ENCODE data around the gene COL4A1.

The COL4A1 gene

DNA sequence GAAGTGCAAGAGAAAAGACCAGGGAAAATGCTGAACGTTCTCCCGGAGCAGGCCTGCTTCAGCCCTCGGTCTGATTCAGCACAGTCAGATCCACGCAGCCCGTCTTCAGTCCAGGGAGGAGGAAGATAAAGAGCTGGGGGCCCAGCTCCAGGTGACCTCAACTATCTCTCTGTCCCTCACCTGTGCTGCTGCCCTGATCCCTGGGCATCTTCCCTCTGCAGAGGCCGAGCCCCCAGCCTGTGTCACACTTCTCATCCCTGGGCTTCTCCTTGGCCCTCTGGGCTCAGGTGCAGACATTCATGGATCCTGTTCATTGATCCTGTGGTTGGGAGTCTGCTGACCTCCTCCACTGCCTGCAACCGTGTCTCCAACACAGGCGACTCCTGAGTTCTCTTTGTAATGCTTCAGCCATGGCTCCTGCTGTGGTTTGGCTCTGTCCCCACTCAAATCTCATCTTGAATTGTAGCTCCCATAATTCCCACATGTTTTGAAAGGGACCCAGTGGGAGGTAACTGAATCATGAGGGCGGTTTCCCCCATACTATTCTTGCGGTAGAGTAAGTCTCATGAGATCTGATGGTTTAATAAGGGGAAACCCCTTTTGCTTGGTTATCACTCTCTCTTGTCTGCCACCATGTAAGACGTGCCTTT lies 28.0 kb upstream of the COL4A1 start:
- Mint-ChIP-seq H3K4me1 (peaks cover under 1% of the 10 kb centered on the region), H3K36me3 (no peaks in the 10 kb centered on the region), H3K9me3 (peaks cover 2% of the 10 kb centered on the region), H3K4me3 (no peak overlapping the region), H3K27ac (no peak overlapping the region)
- DNase-seq (ENCODE audit: low spot score in 2 of 2) = no peak
- no peak for ATAC-seq

DNA sequence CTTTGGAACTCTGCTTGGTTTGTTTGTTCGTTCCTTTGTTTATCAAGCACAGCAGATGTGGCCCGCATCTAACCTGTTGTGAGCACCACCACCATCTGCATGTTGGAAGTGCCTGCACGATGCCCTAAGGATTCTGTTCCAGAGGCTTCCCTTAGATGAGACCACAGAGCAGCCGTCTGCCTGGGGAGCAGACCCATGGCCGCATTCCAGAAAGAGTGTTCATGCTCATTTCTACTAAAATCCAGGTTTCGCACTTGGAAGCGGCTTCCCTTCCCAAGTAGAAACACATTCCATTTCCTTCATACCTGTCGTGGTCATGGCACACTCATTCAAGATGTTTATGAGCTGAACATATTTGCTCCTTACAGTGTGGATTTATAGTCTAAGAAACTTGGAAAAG lies 27.3 kb upstream of the COL4A1 start:
- Mint-ChIP-seq H3K4me3 (no peak overlapping the region), H3K9me3 (peaks cover 2% of the 10 kb centered on the region), H3K4me1 (no peaks in the 10 kb centered on the region), H3K27ac (no peak overlapping the region), H3K36me3 (no peaks in the 10 kb centered on the region)
- no peak for ATAC-seq
- no peak for DNase-seq (ENCODE audit: low spot score in 2 of 2)

DNA sequence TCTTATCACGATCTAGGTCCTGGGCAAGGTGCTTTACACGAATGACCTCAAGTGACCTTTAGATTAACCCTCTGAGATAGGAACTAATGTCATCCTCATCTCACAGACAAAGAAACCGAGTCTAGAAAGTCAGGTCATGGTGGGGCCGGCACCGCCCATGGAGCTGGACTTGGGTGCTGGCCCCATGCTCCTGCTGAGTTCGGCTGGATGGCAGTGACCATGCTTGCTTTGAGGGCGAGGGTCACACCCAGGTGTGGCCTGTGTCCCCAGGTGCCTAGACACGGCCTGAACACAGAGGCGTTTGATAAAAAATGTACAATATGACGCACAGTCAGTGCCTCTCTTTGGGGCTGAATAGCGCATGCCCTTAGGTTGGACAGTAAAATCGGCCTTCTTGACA lies 26.9 kb upstream of the COL4A1 start:
- Mint-ChIP-seq H3K4me1 (no peaks in the 10 kb centered on the region), H3K36me3 (no peaks in the 10 kb centered on the region), H3K9me3 (peaks cover 2% of the 10 kb centered on the region), H3K27ac (no peak overlapping the region), H3K4me3 (no peak overlapping the region)
- DNase-seq (ENCODE audit: low spot score in 2 of 2) = no peak
- no peak for ATAC-seq

DNA sequence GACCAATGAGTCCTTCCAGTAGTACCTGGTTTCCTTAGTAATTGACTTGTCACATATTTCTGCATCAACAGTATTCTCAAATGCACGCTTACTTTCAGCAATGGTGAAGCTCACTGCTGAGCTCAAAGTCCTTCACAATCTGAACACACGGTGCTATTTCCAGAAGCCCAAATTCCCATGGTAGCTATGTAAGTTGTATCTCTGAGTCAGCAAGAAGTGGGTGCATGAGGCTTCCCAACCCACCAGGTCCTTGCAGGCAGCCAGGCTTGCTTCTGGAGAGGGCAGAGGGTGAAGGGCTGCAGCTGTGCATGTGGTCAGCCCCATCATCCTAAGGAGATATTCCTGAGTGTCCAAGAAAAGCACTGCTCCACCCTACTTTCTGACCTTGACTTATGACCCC lies 25.8 kb upstream of the COL4A1 start:
- H3K27ac Mint-ChIP-seq = no peak overlapping the region
- no peak overlapping the region for H3K4me3 Mint-ChIP-seq
- ATAC-seq (no peak), DNase-seq (ENCODE audit: low spot score in 2 of 2) (no peak)
- H3K36me3 Mint-ChIP-seq = no peaks in the 10 kb centered on the region
- H3K9me3 Mint-ChIP-seq = peaks cover 2% of the 10 kb centered on the region
- no peaks in the 10 kb centered on the region for H3K4me1 Mint-ChIP-seq

DNA sequence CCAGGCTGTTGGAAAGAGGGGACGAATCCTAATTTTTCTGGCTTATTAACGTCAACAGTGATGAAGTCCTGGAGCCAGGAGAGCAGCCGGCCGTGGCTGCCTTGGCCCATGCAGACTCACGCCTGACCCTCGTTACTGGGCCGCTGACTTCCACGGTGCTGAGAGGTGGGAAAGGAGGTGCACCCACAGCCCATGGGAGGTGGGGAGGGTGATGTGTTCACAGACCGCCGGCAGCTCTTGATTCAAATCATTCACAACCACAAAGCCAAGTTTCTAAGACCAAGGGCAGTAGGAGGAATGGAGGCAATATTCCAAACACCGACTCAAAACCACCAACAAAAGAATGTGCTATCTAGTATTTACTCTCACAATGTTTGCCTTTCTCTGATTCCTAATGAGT lies 24.4 kb upstream of the COL4A1 start:
- H3K9me3 Mint-ChIP-seq = peaks cover 2% of the 10 kb centered on the region
- no peak for DNase-seq (ENCODE audit: low spot score in 2 of 2)
- ATAC-seq = no peak
- H3K4me1 Mint-ChIP-seq = no peaks in the 10 kb centered on the region
- H3K27ac Mint-ChIP-seq = no peak overlapping the region
- H3K36me3 Mint-ChIP-seq = no peaks in the 10 kb centered on the region
- no peak overlapping the region for H3K4me3 Mint-ChIP-seq

DNA sequence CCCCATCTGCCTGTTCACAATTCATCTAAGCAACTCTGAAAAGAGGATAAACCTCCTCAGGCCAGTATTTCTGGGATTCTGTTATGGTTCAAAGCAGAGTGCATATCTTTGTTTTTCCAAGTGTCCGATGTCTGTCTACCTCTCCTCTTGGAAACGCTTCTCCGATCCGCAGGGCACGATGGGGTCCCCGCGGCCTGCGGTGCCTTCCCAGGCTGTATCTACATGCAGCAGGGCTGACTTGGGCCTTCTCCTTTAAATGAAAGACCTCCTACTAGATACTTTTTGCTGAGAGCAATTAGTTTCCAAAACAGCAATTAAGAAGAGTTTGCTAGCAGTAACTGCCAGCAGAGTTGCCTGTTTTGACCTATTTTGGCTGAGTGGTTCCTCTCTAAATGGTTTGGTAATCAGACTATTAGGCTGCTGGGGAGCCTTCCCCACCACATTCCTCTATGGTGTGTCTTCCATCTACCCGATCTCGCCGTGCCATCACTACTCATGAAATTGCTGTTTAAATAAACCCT lies 23.6 kb upstream of the COL4A1 start:
- Mint-ChIP-seq H3K9me3 (peaks cover 2% of the 10 kb centered on the region), H3K36me3 (no peaks in the 10 kb centered on the region), H3K27ac (no peak overlapping the region), H3K4me3 (no peak overlapping the region), H3K4me1 (no peaks in the 10 kb centered on the region)
- DNase-seq (ENCODE audit: low spot score in 2 of 2) (no peak), ATAC-seq (no peak)

DNA sequence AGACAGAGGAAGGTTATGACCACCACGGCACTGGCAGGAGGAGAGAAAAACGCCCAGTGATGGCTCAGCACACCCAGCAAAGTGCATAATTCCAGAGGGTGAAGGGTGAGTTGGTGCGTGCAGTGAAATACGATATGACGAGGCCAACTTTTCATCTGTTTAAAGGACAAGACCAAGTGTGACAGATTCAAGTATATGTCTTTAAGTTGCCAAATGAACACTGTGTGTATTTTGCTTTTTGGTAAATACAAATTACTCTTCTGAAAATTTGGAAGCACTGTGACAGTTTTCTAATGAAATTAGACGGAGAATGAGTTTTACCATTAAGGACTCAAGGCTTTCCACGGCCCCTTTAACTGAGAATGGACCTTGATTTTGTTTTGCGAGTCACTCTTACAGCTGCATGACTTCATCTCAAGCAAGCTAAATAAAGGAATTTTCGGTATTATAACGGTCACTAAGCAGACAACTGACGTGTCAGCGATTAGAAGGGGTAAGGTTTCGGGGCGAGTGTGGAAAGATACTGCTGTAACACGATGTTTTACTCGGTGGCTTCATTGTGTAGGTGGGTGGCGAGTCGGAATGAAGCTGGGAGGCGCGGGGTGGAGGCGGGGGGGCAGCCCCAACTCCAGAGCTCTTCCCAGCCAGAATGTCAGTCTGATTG lies 23.0 kb upstream of the COL4A1 start:
- H3K27ac Mint-ChIP-seq = no peak overlapping the region

DNA sequence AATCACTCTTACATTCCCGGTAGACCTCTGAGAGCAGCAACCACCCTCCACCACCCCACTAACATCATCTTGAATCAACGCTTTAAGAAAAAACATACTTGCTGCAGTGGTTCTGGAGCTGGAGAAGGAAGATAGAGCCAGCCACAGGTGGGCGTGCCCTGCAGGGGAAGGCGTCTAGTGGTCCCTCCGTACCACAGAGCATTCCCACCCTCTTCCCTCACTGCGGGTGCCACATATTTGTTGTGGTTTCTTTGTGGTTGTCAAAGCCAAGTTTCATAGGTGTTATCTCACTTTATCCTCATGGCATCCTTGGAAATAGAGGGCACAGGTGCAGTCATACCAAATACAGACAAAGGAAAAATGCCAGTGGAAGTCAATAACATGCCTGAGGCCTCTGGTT lies 22.3 kb upstream of the COL4A1 start:
- H3K36me3 Mint-ChIP-seq = no peaks in the 10 kb centered on the region
- H3K4me3 Mint-ChIP-seq = no peak overlapping the region
- ATAC-seq (no peak), DNase-seq (ENCODE audit: low spot score in 2 of 2) (no peak)
- H3K9me3 Mint-ChIP-seq = peaks cover 2% of the 10 kb centered on the region
- H3K4me1 Mint-ChIP-seq = no peaks in the 10 kb centered on the region
- H3K27ac Mint-ChIP-seq = no peak overlapping the region

More for the DNA sequence above, 23.0 kb upstream of the COL4A1 start:
- Mint-ChIP-seq H3K4me3 (no peak overlapping the region), H3K9me3 (peaks cover 2% of the 10 kb centered on the region), H3K4me1 (no peaks in the 10 kb centered on the region), H3K36me3 (no peaks in the 10 kb centered on the region)
- DNase-seq (ENCODE audit: low spot score in 2 of 2) (no peak), ATAC-seq (no peak)

DNA sequence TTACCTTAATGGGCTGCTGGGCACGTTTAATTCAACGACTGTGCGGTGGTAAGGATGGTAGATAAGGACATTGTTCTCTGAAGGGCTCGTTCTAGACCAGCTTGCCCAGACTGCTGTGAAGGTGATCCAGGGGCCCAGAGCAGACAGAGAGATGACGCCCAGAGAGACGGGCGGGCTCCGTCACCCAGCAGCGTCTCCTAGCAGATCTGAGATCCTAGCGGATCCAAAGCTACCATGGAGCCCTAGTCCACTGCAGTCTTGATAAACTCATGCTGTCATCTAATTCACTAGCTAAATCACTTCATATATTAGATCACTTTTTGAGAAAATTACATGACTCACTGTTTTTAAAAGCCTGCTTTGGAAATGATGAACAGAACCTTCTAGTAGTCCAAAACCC lies 21.6 kb upstream of the COL4A1 start:
- Mint-ChIP-seq H3K4me3 (no peak overlapping the region), H3K4me1 (no peaks in the 10 kb centered on the region), H3K36me3 (no peaks in the 10 kb centered on the region), H3K27ac (no peak overlapping the region), H3K9me3 (peaks cover 2% of the 10 kb centered on the region)
- no peak for DNase-seq (ENCODE audit: low spot score in 2 of 2)
- ATAC-seq = no peak

DNA sequence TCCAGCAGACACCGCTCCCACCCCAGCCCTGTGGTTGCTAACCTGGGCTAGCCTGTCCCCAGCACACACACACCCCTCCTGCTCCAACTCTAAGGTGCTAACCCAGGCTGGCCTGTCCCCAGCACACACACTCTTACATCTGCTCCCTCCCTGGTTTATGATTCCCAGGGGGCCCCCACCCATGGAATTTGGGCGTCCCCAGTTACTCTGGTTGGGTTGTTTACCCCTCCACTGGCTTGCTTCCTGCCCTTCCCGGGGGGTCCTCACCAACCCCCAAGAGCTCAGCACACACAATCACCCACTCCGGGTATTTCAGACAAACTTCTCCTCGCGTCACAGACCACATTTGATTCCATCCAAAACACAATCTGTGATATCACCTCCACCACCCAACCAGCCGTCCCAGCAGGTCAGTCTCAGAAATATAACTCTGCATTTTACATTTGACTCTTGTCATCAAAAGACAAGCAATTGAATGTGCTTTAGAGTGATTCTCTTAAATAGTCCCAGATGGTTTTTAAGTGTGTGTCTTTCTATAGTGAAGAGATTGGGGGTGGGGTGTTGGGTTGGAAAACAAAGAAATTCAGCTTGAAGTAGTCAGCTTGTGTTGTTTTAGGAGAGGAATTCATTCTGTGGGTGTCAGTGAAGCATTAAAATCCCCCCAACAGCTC lies 20.2 kb upstream of the COL4A1 start:
- no peak overlapping the region for H3K27ac Mint-ChIP-seq
- no peaks in the 10 kb centered on the region for H3K36me3 Mint-ChIP-seq
- no peaks in the 10 kb centered on the region for H3K9me3 Mint-ChIP-seq
- no peak overlapping the region for H3K4me3 Mint-ChIP-seq
- ATAC-seq (no peak), DNase-seq (ENCODE audit: low spot score in 2 of 2) (no peak)
- no peaks in the 10 kb centered on the region for H3K4me1 Mint-ChIP-seq

DNA sequence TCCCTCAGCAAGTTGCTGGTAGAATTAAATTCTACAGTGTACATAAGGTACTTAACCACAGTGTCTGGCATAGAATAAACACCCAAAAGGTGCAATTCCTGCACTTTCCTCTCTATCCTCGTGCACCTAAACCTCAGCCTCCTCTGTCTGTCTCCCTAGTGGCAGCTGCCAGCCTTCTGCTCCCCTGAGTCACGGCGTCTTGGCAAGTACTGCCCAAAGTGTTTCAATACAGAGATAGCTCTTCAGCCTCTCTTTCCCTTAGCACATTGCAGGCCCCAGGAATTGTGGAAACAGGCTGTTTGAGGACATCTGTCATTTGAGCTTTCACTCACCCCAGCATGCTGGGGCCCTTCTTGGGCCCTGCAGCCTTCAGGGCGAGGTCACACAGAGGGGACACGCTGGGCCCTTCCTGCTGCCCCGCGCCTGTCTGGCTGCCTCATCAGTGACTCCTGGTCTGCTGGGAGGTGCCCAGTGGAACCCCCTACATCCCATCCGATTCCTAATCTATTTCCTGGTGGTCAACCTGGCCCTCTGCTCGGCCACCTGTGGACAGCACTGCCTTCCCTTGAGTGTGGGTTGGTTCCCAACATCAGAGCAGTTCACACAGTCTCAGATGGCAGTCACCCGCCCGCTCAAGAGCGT lies 19.4 kb upstream of the COL4A1 start:
- no peak overlapping the region for H3K27ac Mint-ChIP-seq
- no peaks in the 10 kb centered on the region for H3K9me3 Mint-ChIP-seq
- no peaks in the 10 kb centered on the region for H3K36me3 Mint-ChIP-seq
- no peaks in the 10 kb centered on the region for H3K4me1 Mint-ChIP-seq
- no peak overlapping the region for H3K4me3 Mint-ChIP-seq
- ATAC-seq (no peak), DNase-seq (ENCODE audit: low spot score in 2 of 2) (no peak)

DNA sequence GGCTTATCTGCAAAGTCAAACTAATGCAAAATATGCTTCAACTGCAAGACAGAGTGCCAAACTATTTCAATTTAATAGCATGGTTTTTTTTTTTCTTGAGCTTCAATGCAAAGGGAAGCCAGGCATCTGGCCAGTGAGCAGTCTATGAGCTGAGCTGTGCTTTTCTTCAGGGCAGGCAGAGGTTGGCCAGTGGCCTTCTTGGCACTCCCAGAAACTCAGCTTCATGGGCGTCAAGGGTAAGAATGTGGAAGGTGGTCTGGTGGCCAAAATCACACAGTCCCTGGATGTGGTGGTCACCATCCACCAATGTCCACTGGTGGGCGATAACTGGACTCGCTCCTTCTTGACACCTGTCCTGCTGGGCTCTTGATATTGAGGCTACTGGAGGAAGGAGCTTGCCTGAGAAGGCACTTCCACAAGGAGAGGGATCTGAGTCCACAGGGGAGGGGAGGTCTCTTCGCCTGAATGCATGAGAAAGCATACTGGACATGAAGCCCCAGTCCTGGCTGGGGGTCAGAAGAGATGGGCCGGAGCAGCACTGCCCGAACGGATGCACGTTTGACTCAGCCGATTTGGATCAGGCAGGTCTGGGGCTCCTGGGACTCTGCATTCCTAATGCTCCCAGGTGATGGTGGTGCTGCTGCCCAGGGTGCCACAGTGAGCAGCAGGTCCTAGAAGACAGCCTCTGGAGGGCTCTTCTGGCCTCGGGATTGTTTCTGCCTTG lies 17.2 kb upstream of the COL4A1 start:
- ATAC-seq (no peak), DNase-seq (ENCODE audit: low spot score in 2 of 2) (no peak)
- no peaks in the 10 kb centered on the region for H3K9me3 Mint-ChIP-seq
- H3K4me1 Mint-ChIP-seq = no peaks in the 10 kb centered on the region
- H3K36me3 Mint-ChIP-seq = no peaks in the 10 kb centered on the region
- no peak overlapping the region for H3K27ac Mint-ChIP-seq
- H3K4me3 Mint-ChIP-seq = no peak overlapping the region

DNA sequence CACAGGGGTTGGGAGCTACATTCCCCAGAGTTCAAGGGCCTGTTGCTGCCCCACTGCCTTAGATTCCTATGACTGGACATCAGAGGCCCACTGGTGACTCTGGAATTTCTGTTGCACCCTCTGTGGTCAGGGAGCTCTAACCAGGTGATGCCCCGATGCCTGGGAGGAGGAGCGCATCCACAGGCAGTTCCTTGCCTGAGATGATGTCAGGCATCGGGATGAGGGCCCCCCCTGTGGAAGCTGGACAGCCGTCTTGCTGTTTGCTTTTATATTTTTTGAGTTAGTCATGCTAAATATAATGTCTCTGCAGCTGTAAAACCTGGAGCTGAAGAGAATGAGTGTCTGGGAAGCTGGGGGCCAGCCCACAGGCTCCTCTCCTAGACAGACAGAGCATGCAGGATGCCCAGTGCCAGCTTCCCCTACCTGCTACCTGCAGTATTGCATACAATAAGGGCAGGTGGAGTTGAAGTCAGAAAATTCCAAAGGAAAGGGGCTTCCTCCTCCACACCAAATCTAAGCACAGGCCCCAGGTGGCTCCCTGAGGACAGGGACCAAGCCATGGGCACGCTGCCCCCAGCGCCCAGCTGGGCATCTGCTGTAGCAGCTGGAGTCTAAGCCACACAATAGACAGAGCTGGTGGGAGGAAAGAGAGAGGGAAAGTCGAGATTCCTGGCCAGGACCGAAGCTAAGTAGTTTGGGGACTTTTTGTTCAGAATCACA lies 16.4 kb upstream of the COL4A1 start:
- Mint-ChIP-seq H3K4me3 (no peak overlapping the region), H3K27ac (no peak overlapping the region)

DNA sequence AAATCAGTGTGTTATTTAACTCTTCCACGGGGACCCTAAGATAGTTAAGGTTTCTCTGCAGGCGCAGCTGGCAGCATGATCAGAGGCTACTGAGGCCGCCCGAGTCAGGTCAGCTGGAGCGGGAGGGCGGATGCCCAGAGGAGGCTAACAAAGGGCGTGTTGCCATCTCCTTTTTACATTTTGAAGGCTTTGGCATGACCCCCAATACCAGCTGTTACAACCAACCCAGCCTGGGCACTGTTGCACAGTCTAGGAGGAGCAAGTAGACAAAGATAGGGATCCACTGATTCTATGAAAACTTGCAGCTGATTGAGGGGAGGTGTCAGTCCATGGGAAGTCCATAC lies 15.8 kb upstream of the COL4A1 start:
- DNase-seq (ENCODE audit: low spot score in 2 of 2) (no peak), ATAC-seq (no peak)
- H3K9me3 Mint-ChIP-seq = no peaks in the 10 kb centered on the region
- no peaks in the 10 kb centered on the region for H3K4me1 Mint-ChIP-seq
- H3K4me3 Mint-ChIP-seq = no peak overlapping the region
- H3K27ac Mint-ChIP-seq = no peak overlapping the region
- H3K36me3 Mint-ChIP-seq = no peaks in the 10 kb centered on the region

More for the DNA sequence above, 16.4 kb upstream of the COL4A1 start:
- ATAC-seq (no peak), DNase-seq (ENCODE audit: low spot score in 2 of 2) (no peak)
- Mint-ChIP-seq H3K9me3 (no peaks in the 10 kb centered on the region), H3K36me3 (no peaks in the 10 kb centered on the region), H3K4me1 (no peaks in the 10 kb centered on the region)

All from stimulated activated effector memory CD8-positive, alpha-beta T cell treated with anti-CD3 and anti-CD28 coated beads, Interleukin-12 subunit alpha, Interleukin-12 subunit beta, amount 100 ng/mL, for 72 hours (primary cell).